Skeletal muscle tissue (tissue), 4 donors: ENCODE data around the gene ARRDC5. TPM values are rescaled to one million over a fixed set of nuclear protein-coding genes. Genes with fewer than 3 reads are reported as not detected.
"Not testable (repeated sequence)": the region's sequence is repeated elsewhere in the genome, so short reads cannot be mapped to it uniquely, and the experiment has no call there.

Source experiments
- H3K27ac ChIP-seq: one replicate; pipeline ENCODE4 v1.7.0; 2013; ENCODE audit warnings: mild to moderate bottlenecking, low read depth, low read length, inconsistent platforms
- H3K27me3 ChIP-seq, 3 donors: one replicate each; pipeline ENCODE4 v1.7.0; 2013; ENCODE audit warnings: low read length in 3 of 3; ENCODE audit not compliant: control insufficient read depth in 3 of 3, insufficient read depth in 3 of 3
- H3K36me3 ChIP-seq, 3 donors: one replicate each; pipeline ENCODE4 v1.7.0; 2013; ENCODE audit warnings: low read length in 3 of 3; ENCODE audit not compliant: control insufficient read depth in 3 of 3, insufficient read depth in 3 of 3
- H3K4me1 ChIP-seq, 3 donors: one replicate each; pipeline ENCODE4 v1.7.0; 2013; ENCODE audit warnings: low read length in 3 of 3, mild to moderate bottlenecking in 3 of 3; ENCODE audit not compliant: control insufficient read depth in 3 of 3, insufficient read depth in 3 of 3
- H3K4me3 ChIP-seq, 3 donors: one replicate each; pipeline ENCODE4 v1.7.0; 2013; ENCODE audit warnings: low read length in 3 of 3
- H3K9ac ChIP-seq, 3 donors: one replicate each; pipeline ENCODE4 v1.7.0; 2013; ENCODE audit warnings: low read length in 3 of 3, mild to moderate bottlenecking in 3 of 3, moderate library complexity in 2 of 3, low read depth in 1 of 3
- H3K9me3 ChIP-seq, 3 donors: one replicate each; pipeline ENCODE4 v1.7.0; 2013; ENCODE audit warnings: low read length in 3 of 3; ENCODE audit not compliant: control insufficient read depth in 3 of 3
- total RNA-seq: library from RNA; depleted of rRNA; stranded (reverse); fragments of >200 nt; gene quantifications from one replicate; pipeline ENCODE4 v1.2.3, GENCODE V29; 2014
- donor health status: Osteomylitis.

ARRDC5 gene
- total RNA-seq, 1 donor from 2014 or later, result under 0.01 TPM

DNA sequence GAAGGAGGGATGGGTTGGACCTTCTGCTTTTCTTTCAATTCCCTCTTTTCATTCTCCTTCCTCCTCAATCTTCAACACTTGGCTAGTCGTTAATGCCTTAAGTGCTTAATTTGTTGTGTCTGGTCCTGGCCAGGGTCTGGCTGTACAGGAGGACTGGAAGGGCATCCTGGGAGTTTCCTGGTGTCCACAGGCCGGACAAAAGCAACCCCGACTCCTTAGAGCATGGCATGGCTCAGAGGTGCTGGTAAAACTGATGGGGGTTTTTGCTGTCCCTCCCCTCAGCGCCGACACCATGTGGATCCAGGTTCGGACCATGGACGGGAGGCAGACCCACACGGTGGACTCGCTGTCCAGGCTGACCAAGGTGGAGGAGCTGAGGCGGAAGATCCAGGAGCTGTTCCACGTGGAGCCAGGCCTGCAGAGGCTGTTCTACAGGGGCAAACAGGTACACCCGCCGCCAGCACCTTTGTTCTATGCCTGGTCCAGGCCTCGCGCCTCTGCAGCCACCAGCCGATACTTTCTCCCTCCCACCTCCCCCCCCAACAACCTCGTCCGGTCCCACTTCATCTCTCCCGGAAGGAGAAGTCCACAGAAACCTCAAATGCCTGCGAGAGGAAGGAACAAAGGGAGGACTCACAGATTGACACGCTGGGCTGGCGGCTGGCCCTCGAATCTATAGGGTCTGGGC lies 8.0 kb upstream of the ARRDC5 start:
- Histone ChIP-seq H3K36me3 (no peaks in the 10 kb centered on the region), H3K9ac (peak overlapping the region in 1 of 3 donors; percentile 40), H3K27ac (no peak overlapping the region), H3K27me3 (no peaks in the 10 kb centered on the region), H3K4me3 (peak overlapping the region; percentile 67 to 75 (median 69)), H3K4me1 (peaks cover 18 to 27% (median 24%) of the 10 kb centered on the region in 3 donors), H3K9me3 (no peaks in the 10 kb centered on the region)

DNA sequence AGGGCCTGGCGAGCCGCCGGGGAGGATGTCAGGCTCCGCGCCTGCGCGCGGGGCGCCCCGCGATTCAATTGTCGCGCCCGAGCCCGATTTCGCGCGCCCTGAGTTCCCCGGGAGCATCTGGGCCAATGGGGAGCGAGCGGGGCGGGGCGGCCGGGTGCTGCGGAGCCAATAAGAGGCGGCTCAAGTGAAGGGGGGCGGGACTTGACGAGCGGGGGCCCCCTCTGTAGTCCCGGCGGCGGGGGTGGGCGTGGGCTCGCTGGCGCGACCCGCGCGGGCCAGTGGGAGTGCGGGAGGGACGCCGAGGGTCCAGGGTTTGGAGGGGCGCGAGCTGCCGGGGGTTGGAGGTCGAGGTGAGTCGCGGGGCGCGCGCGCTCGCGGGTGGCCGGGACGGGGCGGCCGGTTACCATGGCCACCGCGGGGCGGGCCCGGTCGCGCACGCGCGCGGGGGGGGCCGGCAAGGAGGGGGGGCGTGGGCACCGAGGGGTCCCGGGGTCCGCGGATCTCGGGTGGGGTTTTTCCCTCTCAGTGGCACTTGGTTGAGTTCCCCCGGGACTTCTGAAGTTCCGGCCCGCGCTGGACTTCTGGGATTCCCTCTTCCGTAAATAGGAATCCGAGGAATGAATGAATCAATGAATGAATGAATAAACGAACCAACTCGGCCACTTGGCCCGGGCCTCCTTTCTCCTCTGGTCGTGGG lies 7.3 kb upstream of the ARRDC5 start:
- Histone ChIP-seq H3K27me3 (no peaks in the 10 kb centered on the region), H3K4me3 (peak overlapping the region; percentile 69 to 75 (median 71)), H3K4me1 (peaks cover 18 to 27% (median 24%) of the 10 kb centered on the region in 3 donors), H3K27ac (no peak overlapping the region), H3K36me3 (no peaks in the 10 kb centered on the region), H3K9ac (peak overlapping the region in 1 of 3 donors; percentile 72), H3K9me3 (no peaks in the 10 kb centered on the region)

DNA sequence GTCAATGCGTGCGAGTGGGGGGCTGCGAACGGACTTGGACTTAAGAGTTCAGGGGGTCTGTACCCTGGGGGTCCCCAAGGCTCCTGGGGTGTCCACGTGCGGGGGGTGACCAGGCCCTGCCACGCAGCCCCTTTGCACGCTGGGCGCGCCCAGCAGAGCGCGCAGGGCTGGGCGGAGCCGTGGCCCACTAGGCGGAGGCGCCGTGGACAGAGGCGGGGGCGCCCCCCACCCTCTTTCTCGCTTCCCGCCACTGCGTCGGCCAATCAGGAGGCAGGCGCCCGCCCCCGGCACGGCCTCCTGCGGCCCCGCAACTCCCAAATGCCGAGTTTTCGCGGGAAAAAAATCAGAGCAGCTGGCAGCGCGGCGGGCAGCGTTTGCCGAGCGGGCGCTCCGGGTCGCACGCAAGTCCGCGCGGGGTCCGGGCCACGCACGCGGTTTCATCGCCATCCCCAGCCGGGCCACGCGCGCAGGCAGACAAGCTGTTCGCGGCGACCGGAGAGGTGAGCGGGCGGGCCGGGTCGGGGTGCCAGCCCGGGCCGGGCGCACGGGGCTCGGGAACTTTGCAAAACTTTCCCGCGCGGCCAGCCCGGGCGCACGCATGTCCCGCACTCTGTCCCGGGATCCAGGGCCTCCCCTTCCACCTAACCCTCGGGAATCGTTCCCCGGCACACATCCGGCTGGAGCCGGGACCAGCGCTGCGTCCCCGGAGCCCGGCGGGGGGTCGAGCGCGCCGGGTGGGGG lies 6.6 kb upstream of the ARRDC5 start, which contains the start of gene UHRF1:
TSS of gene UHRF1 (plus strand) at position 346 of the 741 bp plus-strand sequence. CDS start 1,385 bp downstream, outside the sequence.
- Histone ChIP-seq H3K27ac (no peak within 1 kb of the TSS), H3K4me1 (peaks cover 18 to 27% (median 24%) of the 10 kb centered on the region in 3 donors)

GRCh38 chr19:4908781-4909155 lies 6.1 kb upstream of the ARRDC5 start:
- no peak overlapping the region for H3K27ac ChIP-seq

More for the DNA sequence above, 6.6 kb upstream of the ARRDC5 start, which contains the start of gene UHRF1:
- H3K9ac ChIP-seq, result peak within 1 kb of the TSS in 1 of 3 donors; percentile 72
- H3K9me3 ChIP-seq, result no peaks in the 10 kb centered on the region
- no peaks in the 10 kb centered on the region for H3K27me3 ChIP-seq
- peak within 1 kb of the TSS; percentile 69 to 75 (median 71) for H3K4me3 ChIP-seq
- H3K36me3 ChIP-seq, result no peaks in the 10 kb centered on the region

GRCh38 chr19:4908360-4908759 lies 5.7 kb upstream of the ARRDC5 start:
- Histone ChIP-seq H3K9me3 (no peaks in the 10 kb centered on the region), H3K4me3 (no peak overlapping the region), H3K4me1 (peaks cover 18 to 27% (median 24%) of the 10 kb centered on the region in 3 donors), H3K27me3 (no peaks in the 10 kb centered on the region), H3K36me3 (no peaks in the 10 kb centered on the region), H3K9ac (no peak overlapping the region), H3K27ac (no peak overlapping the region)

More at GRCh38 chr19:4908781-4909155, 6.1 kb upstream of the ARRDC5 start:
- Histone ChIP-seq H3K9me3 (no peaks in the 10 kb centered on the region), H3K27me3 (no peaks in the 10 kb centered on the region), H3K36me3 (no peaks in the 10 kb centered on the region), H3K9ac (peak overlapping the region in 1 of 3 donors; percentile 72), H3K4me3 (no peak overlapping the region), H3K4me1 (peaks cover 18 to 27% (median 24%) of the 10 kb centered on the region in 3 donors)

DNA sequence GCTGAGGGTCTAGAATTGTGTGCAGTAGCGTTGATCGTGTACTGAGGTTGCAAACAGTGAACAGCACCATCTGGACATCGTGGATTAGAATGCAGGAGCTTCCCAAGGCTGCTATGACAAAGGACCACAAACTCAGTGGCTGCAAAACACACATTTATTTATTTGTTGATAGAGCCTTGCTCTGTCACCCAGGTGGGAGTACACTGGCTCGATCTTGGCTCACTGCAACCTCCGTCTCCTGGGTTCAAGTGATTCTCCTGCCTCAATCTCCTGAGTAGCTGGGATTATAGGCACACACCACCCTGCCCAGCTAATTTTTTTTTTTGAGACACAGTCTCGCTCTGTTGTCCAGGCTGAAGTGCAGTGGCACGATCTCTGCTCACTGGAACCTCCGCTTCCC lies 4.3 kb upstream of the ARRDC5 start:
- H3K36me3 ChIP-seq, result no peaks in the 10 kb centered on the region
- no peaks in the 10 kb centered on the region for H3K9me3 ChIP-seq
- H3K4me1 ChIP-seq, result peaks cover 15 to 22% (median 22%) of the 10 kb centered on the region in 3 donors
- H3K27me3 ChIP-seq, result no peaks in the 10 kb centered on the region
- H3K27ac ChIP-seq, result no peak overlapping the region
- no peak overlapping the region for H3K9ac ChIP-seq
- no peak overlapping the region for H3K4me3 ChIP-seq

- no peaks in the 10 kb centered on the region for H3K27me3 ChIP-seq
- peaks cover 0 to 5% (median 5%) of the 10 kb centered on the region in 3 donors for H3K4me1 ChIP-seq
- no peak overlapping the region for H3K27ac ChIP-seq
- H3K4me3 ChIP-seq, result no peak overlapping the region
- no peak overlapping the region for H3K9ac ChIP-seq
- H3K36me3 ChIP-seq, result no peaks in the 10 kb centered on the region
- no peaks in the 10 kb centered on the region for H3K9me3 ChIP-seq
These were observed 1.8 kb upstream of the ARRDC5 start for GRCh38 chr19:4904481-4904880.

DNA sequence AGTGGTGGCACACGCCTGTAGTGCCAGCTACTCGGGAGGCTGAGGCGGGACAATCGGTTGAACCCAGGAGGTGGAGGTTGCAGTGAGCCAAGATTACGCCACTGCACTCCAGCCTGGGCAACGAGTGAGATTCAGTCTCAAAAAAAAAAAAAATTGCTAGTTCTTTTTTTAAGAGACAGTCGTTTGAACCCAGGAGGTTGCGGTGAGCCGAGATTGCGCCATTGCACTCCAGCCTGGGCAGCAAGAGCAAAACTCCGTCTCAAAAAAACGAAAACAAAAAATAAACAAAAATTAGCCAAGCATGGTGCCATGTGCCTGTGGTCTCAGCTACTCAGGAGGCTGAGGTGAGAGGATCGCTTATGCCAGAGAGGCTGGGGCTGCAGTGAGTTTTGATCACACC lies 1.8 kb downstream of the ARRDC5 start:
- H3K9ac ChIP-seq, H3K27me3 ChIP-seq, H3K36me3 ChIP-seq, H3K27ac ChIP-seq, H3K9me3 ChIP-seq, H3K4me1 ChIP-seq, H3K4me3 ChIP-seq: not testable (repeated sequence)

- Histone ChIP-seq H3K36me3 (no peaks in the 10 kb centered on the region), H3K4me3 (no peak overlapping the region), H3K27ac (no peak overlapping the region), H3K27me3 (no peaks in the 10 kb centered on the region), H3K4me1 (peaks cover 2 to 7% (median 3%) of the 10 kb centered on the region in 3 donors), H3K9ac (no peak overlapping the region), H3K9me3 (no peaks in the 10 kb centered on the region)
These were observed 5.5 kb downstream of the ARRDC5 start for GRCh38 chr19:4897146-4897545.
